GM23338 (cell line): ENCODE data around the gene PCDH12. TPM values are rescaled to one million over a fixed set of nuclear protein-coding genes. Genes with fewer than 3 reads are reported as not detected.

Experiments used
- ATAC-seq: fragments of 200-7000 bp; cut with Tn5 transposase; 3 replicates; pipeline ENCODE4 v1.9.1; 2020
- DNase-seq: peaks from one replicate; pipeline ENCODE4 v3.0.0-alpha.2; 2015; ENCODE audit warnings: low spot score
- H2AFZ ChIP-seq: fragments of 200-600 bp; sonication (generic); 2 replicates; pipeline ENCODE4 v1.8.0; 2016; ENCODE audit warnings: antibody characterized with exemption, mild to moderate bottlenecking, moderate library complexity
- H3F3A ChIP-seq: fragments of 200-600 bp; sonication (generic); replicated peaks from 2 replicates; pipeline ENCODE4 v1.8.0; 2017; ENCODE audit warnings: antibody characterized with exemption, mixed run types, low read depth
- H3K27ac ChIP-seq: fragments of 200-600 bp; sonication (generic); 2 replicates; pipeline ENCODE4 v1.6.1; 2016; ENCODE audit warnings: low read depth
- H3K27me3 ChIP-seq: fragments of 200-600 bp; sonication (generic); 2 replicates; pipeline ENCODE4 v1.8.0; 2016; ENCODE audit warnings: mild to moderate bottlenecking, mixed run types, moderate library complexity; ENCODE audit not compliant: insufficient read depth
- H3K36me3 ChIP-seq: fragments of 200-600 bp; sonication (generic); 2 replicates; pipeline ENCODE4 v1.8.0; 2016; ENCODE audit warnings: mild to moderate bottlenecking; ENCODE audit not compliant: insufficient read depth
- H3K4me1 ChIP-seq: fragments of 200-600 bp; sonication (generic); 2 replicates; pipeline ENCODE4 v1.8.0; 2016; ENCODE audit warnings: mild to moderate bottlenecking, moderate library complexity; ENCODE audit not compliant: insufficient read depth
- H3K4me2 ChIP-seq: fragments of 200-600 bp; sonication (generic); 2 replicates; pipeline ENCODE4 v1.7.1; 2017; ENCODE audit warnings: mixed run types
- H3K4me3 ChIP-seq: fragments of 200-600 bp; sonication (generic); 2 replicates; pipeline ENCODE4 v1.6.1; 2016; ENCODE audit warnings: mixed run types
- H3K79me2 ChIP-seq: fragments of 200-600 bp; sonication (generic); replicated peaks from 2 replicates; pipeline ENCODE4 v1.8.0; 2017; ENCODE audit warnings: mild to moderate bottlenecking; ENCODE audit not compliant: insufficient read depth
- H3K9me2 ChIP-seq: fragments of 200-600 bp; sonication (generic); 2 replicates; pipeline ENCODE4 v1.8.0; 2017; ENCODE audit not compliant: insufficient read depth
- H4K20me1 ChIP-seq: fragments of 200-600 bp; sonication (generic); replicated peaks from 2 replicates; pipeline ENCODE4 v1.8.0; 2017; ENCODE audit warnings: mild to moderate bottlenecking; ENCODE audit not compliant: insufficient read depth
- H3K27ac Mint-ChIP-seq: 2 replicates; pipeline ENCODE4 v1.8.0; 2020; ENCODE audit warnings: inconsistent platforms, mild to moderate bottlenecking, moderate library complexity, mixed read lengths
- H3K27me3 Mint-ChIP-seq: 3 replicates; pipeline ENCODE4 v1.8.0; 2022; ENCODE audit warnings: low read depth, mild to moderate bottlenecking, moderate library complexity, mixed read lengths, inconsistent platforms; ENCODE audit not compliant: insufficient read depth, poor library complexity
- H3K36me3 Mint-ChIP-seq: 3 replicates; pipeline ENCODE4 v1.8.0; 2021; ENCODE audit warnings: low read depth, mild to moderate bottlenecking, inconsistent platforms, moderate library complexity, mixed read lengths
- H3K4me1 Mint-ChIP-seq: 3 replicates; pipeline ENCODE4 v1.8.0; 2020; ENCODE audit warnings: mild to moderate bottlenecking, inconsistent platforms, mixed read lengths
- H3K4me3 Mint-ChIP-seq: 3 replicates; pipeline ENCODE4 v1.8.0; 2021; ENCODE audit warnings: moderate library complexity, mild to moderate bottlenecking, inconsistent platforms, mixed read lengths
- H3K9me3 Mint-ChIP-seq: 3 replicates; pipeline ENCODE4 v1.8.0; 2020; ENCODE audit warnings: moderate library complexity, mild to moderate bottlenecking, inconsistent platforms, mixed read lengths
- CREB1 ChIP-seq: fragments of 250-450 bp; sonication (Bioruptor Pico); IDR thresholded peaks from 2 replicates; pipeline ENCODE4 v1.5.0; 2020; ENCODE audit warnings: low read depth, mild to moderate bottlenecking, moderate library complexity
- CTCF ChIP-seq, 2 experiments: fragments of 200-600 bp in 1 of 2; sonication (generic) in 1 of 2; conservative IDR thresholded peaks; 2 replicates each; pipeline versions ENCODE4 v1.5.1 to v1.6.1; 2016 to 2017; ENCODE audit warnings: antibody characterized with exemption in 2 of 2, low read depth in 2 of 2, mild to moderate bottlenecking in 2 of 2, moderate library complexity in 1 of 2
- EZH2 ChIP-seq: fragments of 200-600 bp; sonication (generic); IDR thresholded peaks from one replicate; pipeline ENCODE4 v1.8.0; 2017; ENCODE audit warnings: antibody characterized with exemption, mild to moderate bottlenecking, low read depth; ENCODE audit not compliant: unreplicated experiment
- EZH2phosphoT487 ChIP-seq: fragments of 200-600 bp; sonication (generic); IDR thresholded peaks from one replicate; pipeline ENCODE4 v1.8.1; 2018; ENCODE audit warnings: antibody characterized with exemption; ENCODE audit not compliant: unreplicated experiment
- JUNB ChIP-seq: IDR thresholded peaks from one replicate; pipeline ENCODE4 v1.6.1; 2016; ENCODE audit warnings: antibody characterized with exemption; ENCODE audit not compliant: unreplicated experiment
- NANOG ChIP-seq: IDR thresholded peaks from 2 replicates; pipeline ENCODE4 v1.6.1; 2016; ENCODE audit warnings: antibody characterized with exemption, borderline replicate concordance
- POLR2AphosphoS5 ChIP-seq: IDR thresholded peaks from 2 replicates; pipeline ENCODE4 v1.6.1; 2016; ENCODE audit warnings: antibody characterized with exemption, low read depth
- REST ChIP-seq: IDR thresholded peaks from one replicate; pipeline ENCODE4 v1.6.1; 2018; ENCODE audit warnings: antibody characterized with exemption; ENCODE audit not compliant: unreplicated experiment
- STAT1 ChIP-seq: IDR thresholded peaks from one replicate; pipeline ENCODE4 v1.6.1; 2016; ENCODE audit warnings: antibody characterized with exemption; ENCODE audit not compliant: unreplicated experiment
- ZNF114 ChIP-seq: fragments of 250-450 bp; sonication (Bioruptor Pico); IDR thresholded peaks from 2 replicates; pipeline ENCODE4 v1.5.0; 2020; ENCODE audit warnings: mild to moderate bottlenecking, moderate library complexity
- ZNF331 ChIP-seq: fragments of 250-450 bp; sonication (Bioruptor Pico); IDR thresholded peaks from 2 replicates; pipeline ENCODE4 v1.5.0; 2020; ENCODE audit warnings: low read depth, mild to moderate bottlenecking, moderate library complexity
- ZNF462 ChIP-seq: fragments of 250-450 bp; sonication (Bioruptor Pico); IDR thresholded peaks from 2 replicates; pipeline ENCODE4 v1.5.0; 2020; ENCODE audit warnings: mild to moderate bottlenecking, moderate library complexity
- polyA plus RNA-seq: library from polyadenylated mRNA; unstranded; fragments of >200 nt; fragmentation: Nextera tagmentation; extraction: Ambion mirVana; gene quantifications from 2 replicates; pipeline ENCODE4 v1.2.1, GENCODE V29; 2016
- total RNA-seq: library from RNA; depleted of rRNA; stranded (reverse); fragments of >200 nt; shearing (Covaris generic); gene quantifications from 2 replicates; pipeline ENCODE4 v1.2.3, GENCODE V29; 2014

Gene PCDH12
- total and polyA plus RNA-seq, 2 experiments from 2014 or later: 0.14 to 0.29 TPM

- TF ChIP-seq CTCF (conservative IDR thresholded peaks at IDR 0.05; ENCODE audit: low read depth in 2 of 2): no peak
- no peak for TF ChIP-seq ZNF331
Measured at GRCh38 chr5:141986072-141986471, 28.1 kb upstream of the PCDH12 start (continued).

- Histone ChIP-seq H3K4me2 (no peak overlapping the region), H3K4me1 (no peaks in the 10 kb centered on the region), H3K27me3 (no peaks in the 10 kb centered on the region), H3K36me3 (peaks cover 15% of the 10 kb centered on the region; the same call in 1 of the 2 replicates), H3K4me3 (no peak overlapping the region), H3K27ac (no peak overlapping the region), H3K9me2 (no peaks in the 10 kb centered on the region), H2AFZ (no peak overlapping the region), H4K20me1 (no peaks in the 10 kb centered on the region), H3F3A (no peaks in the 10 kb centered on the region), H3K79me2 (no peaks in the 10 kb centered on the region)
- Mint-ChIP-seq H3K4me3 (no peak overlapping the region), H3K9me3 (no peaks in the 10 kb centered on the region), H3K4me1 (no peaks in the 10 kb centered on the region), H3K27ac (no peak overlapping the region), H3K27me3 (no peaks in the 10 kb centered on the region), H3K36me3 (peaks cover 39% of the 10 kb centered on the region)
- ATAC-seq (no peak), DNase-seq (no peak)
- no peak for TF ChIP-seq CREB1 (CRISPR knock-in tag)
- TF ChIP-seq POLR2AphosphoS5: no peak
- no peak for TF ChIP-seq EZH2
- no peak for TF ChIP-seq ZNF331
- no peak for TF ChIP-seq JUNB
- TF ChIP-seq NANOG: no peak
- no peak for TF ChIP-seq ZNF114 (CRISPR knock-in tag)
- TF ChIP-seq ZNF462: no peak
- TF ChIP-seq STAT1: no peak
- no peak for TF ChIP-seq CTCF (conservative IDR thresholded peaks at IDR 0.05; ENCODE audit: low read depth in 2 of 2)
- TF ChIP-seq REST: no peak
- no peak for TF ChIP-seq EZH2phosphoT487
Measured at GRCh38 chr5:141982626-141983025, 24.6 kb upstream of the PCDH12 start.
